Measurements from ENCODE around the gene PCDHGB7. TPM values are rescaled to one million over a fixed set of nuclear protein-coding genes. Genes with fewer than 3 reads are reported as not detected.

Gene PCDHGB7
- total RNA-seq, 1 donor: 5.9 TPM

Other genes with a start within 250 kb of the PCDHGB7 start
- 0.37 TPM in 1 of 2 replicates, not detected in the other for gene PCDHB7, start 245.0 kb upstream of the PCDHGB7 start, total RNA-seq
- gene PCDHB8, start 239.9 kb upstream of the PCDHGB7 start, total RNA-seq: under 0.01 TPM in 2 replicates
- gene PCDHB16, start 235.3 kb upstream of the PCDHGB7 start, total RNA-seq: 0.20 and 0.37 TPM in 2 replicates
- under 0.01 TPM in 2 replicates for gene PCDHB9, start 230.5 kb upstream of the PCDHGB7 start, total RNA-seq
- gene PCDHB10, start 225.3 kb upstream of the PCDHGB7 start, total RNA-seq: under 0.01 TPM in 2 replicates
- gene PCDHB11, start 218.1 kb upstream of the PCDHGB7 start, total RNA-seq: 0.37 TPM in 1 of 2 replicates, not detected in the other
- not detected in 2 replicates for gene PCDHB12, start 209.0 kb upstream of the PCDHGB7 start, total RNA-seq
- under 0.01 TPM in 2 replicates for gene PCDHB13, start 203.8 kb upstream of the PCDHGB7 start, total RNA-seq
- gene PCDHB14, start 194.3 kb upstream of the PCDHGB7 start, total RNA-seq: under 0.01 and 0.20 TPM in 2 replicates
- gene PCDHB15, start 172.3 kb upstream of the PCDHGB7 start, total RNA-seq: under 0.01 TPM in 1 of 2 replicates, not detected in the other
- gene SLC25A2, start 113.6 kb upstream of the PCDHGB7 start, total RNA-seq: 0.37 and 0.39 TPM in 2 replicates
- gene TAF7, start 96.9 kb upstream of the PCDHGB7 start, total RNA-seq: 33.1 and 40.5 TPM in 2 replicates
- gene PCDHGA1, start 87.2 kb upstream of the PCDHGB7 start, total RNA-seq: 0.37 and 0.59 TPM in 2 replicates
- gene PCDHGA2, start 78.9 kb upstream of the PCDHGB7 start, total RNA-seq: 1.4 and 1.5 TPM in 2 replicates
- gene PCDHGA3, start 73.8 kb upstream of the PCDHGB7 start, total RNA-seq: 0.73 and 1.2 TPM in 2 replicates
- 0.73 and 1.2 TPM in 2 replicates for gene PCDHGB1, start 67.6 kb upstream of the PCDHGB7 start, total RNA-seq
- 1.5 and 3.5 TPM in 2 replicates for gene PCDHGA4, start 62.7 kb upstream of the PCDHGB7 start, total RNA-seq
- 1.1 and 2.0 TPM in 2 replicates for gene PCDHGB2, start 57.7 kb upstream of the PCDHGB7 start, total RNA-seq
- gene PCDHGA5, start 53.5 kb upstream of the PCDHGB7 start, total RNA-seq: 0.73 and 1.2 TPM in 2 replicates
- 2.2 and 2.9 TPM in 2 replicates for gene PCDHGB3, start 47.4 kb upstream of the PCDHGB7 start, total RNA-seq
- 2.2 and 2.9 TPM in 2 replicates for gene PCDHGA6, start 43.8 kb upstream of the PCDHGB7 start, total RNA-seq
- gene PCDHGA7, start 34.9 kb upstream of the PCDHGB7 start, total RNA-seq: 1.8 and 2.5 TPM in 2 replicates
- gene PCDHGB4, start 30.0 kb upstream of the PCDHGB7 start, total RNA-seq: 5.9 and 8.8 TPM in 2 replicates
- gene PCDHGA8, start 25.0 kb upstream of the PCDHGB7 start, total RNA-seq: 1.5 and 1.8 TPM in 2 replicates
- gene PCDHGB5, start 19.7 kb upstream of the PCDHGB7 start, total RNA-seq: 8.8 and 12.1 TPM in 2 replicates
- gene PCDHGA9, start 14.9 kb upstream of the PCDHGB7 start, total RNA-seq: 2.9 and 4.3 TPM in 2 replicates
- gene PCDHGB6, start 9.7 kb upstream of the PCDHGB7 start, total RNA-seq: 2.5 and 2.6 TPM in 2 replicates
- gene PCDHGA10, start 4.7 kb upstream of the PCDHGB7 start, total RNA-seq: 6.8 and 7.7 TPM in 2 replicates
- 11.8 and 13.9 TPM in 2 replicates for gene PCDHGA11, start 3.4 kb downstream of the PCDHGB7 start, total RNA-seq
- 19.2 and 22.4 TPM in 2 replicates for gene PCDHGA12, start 12.8 kb downstream of the PCDHGB7 start, total RNA-seq
- gene PCDHGC3, start 58.3 kb downstream of the PCDHGB7 start, total RNA-seq: 50.2 and 61.0 TPM in 2 replicates
- gene PCDHGC4, start 67.4 kb downstream of the PCDHGB7 start, total RNA-seq: 2.2 and 2.7 TPM in 2 replicates
- gene PCDHGC5, start 71.4 kb downstream of the PCDHGB7 start, total RNA-seq: 2.2 and 2.9 TPM in 2 replicates
- 19.1 and 34.8 TPM in 2 replicates for gene DIAPH1, start 201.3 kb downstream of the PCDHGB7 start, total RNA-seq
- gene HDAC3, start 219.2 kb downstream of the PCDHGB7 start, total RNA-seq: 42.3 and 55.7 TPM in 2 replicates
- 2.9 and 3.3 TPM in 2 replicates for gene RELL2, start 219.3 kb downstream of the PCDHGB7 start, total RNA-seq
- 11.4 and 14.1 TPM in 2 replicates for gene FCHSD1, start 233.7 kb downstream of the PCDHGB7 start, total RNA-seq

Measured in subcutaneous preadipocyte (primary cell).